H54 (cell line): ENCODE results near the gene ATXN2L.
"Not testable (repeated sequence)": the region's sequence is repeated elsewhere in the genome, so short reads cannot be mapped to it uniquely, and the experiment has no call there.

Experiments
- DNase-seq: peaks from one replicate; pipeline ENCODE4 v3.0.0; 2011; ENCODE audit warnings: low spot score, mixed read lengths; ENCODE audit not compliant: insufficient read length
- FAIRE-seq: peaks from 3 replicates; lab custom pipeline; 2011; peaks lifted over from hg19 to GRCh38; lab: Jason Lieb, UNC
- POLR2A ChIP-seq: IDR thresholded peaks from 2 replicates; pipeline ENCODE4 v1.6.1; 2011; ENCODE audit warnings: low read depth, mild to moderate bottlenecking, low read length

Gene ATXN2L

DNA sequence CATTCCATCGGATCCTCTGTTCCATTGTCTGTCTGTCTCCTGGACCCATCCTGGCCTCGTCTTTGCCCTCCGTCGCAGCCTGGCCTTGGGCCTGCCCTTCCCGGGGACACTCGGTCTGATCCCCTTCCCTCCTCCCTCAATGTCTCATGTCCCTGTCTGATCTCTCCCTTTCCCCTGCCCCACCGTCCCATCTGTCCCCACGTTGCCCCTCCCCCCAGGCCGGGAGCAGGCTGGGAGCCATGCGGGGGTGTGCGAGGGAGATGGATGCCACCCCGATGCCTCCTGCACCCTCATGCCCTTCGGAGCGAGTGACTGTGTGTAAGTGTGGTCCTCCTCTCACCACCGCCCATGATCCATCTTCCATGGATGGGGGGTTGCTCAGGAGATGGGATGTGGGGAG lies 50.2 kb downstream of the ATXN2L start:
- no peak for FAIRE-seq
- DNase-seq, result no peak

DNA sequence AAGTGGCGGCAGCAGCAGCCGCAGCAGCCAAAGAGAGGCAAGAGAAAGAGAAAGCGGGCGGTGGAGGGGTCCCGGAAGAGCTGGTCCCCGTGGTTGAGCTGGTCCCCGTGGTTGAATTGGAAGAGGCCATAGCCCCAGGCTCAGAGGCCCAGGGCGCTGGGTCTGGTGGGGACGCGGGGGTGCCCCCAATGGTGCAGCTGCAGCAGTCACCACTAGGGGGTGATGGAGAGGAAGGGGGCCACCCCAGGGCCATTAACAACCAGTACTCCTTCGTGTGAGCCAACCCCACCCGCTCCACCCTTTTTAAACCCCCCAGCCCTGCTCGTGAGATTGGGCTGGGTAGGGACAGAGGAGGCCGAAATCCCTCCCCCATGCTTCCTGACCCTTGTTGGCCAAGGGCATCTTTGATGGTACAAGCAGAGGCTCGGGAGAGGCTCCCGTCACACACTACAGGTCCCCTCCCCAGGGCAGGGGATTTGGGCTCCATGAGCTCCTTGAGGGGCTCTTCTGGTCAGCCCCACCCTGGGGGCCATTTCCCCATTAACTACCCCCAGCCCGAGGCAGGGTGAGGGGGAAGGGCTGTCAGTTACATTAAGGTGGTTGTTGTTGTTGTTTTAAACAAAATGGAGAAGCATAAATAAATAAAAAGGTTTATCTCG lies 50.9 kb downstream of the ATXN2L start:
- FAIRE-seq (no peak), DNase-seq (peak; percentile 47)
- TF ChIP-seq POLR2A, result no peak

More for the DNA sequence above, 50.2 kb downstream of the ATXN2L start:
- TF ChIP-seq POLR2A, result no peak

DNA sequence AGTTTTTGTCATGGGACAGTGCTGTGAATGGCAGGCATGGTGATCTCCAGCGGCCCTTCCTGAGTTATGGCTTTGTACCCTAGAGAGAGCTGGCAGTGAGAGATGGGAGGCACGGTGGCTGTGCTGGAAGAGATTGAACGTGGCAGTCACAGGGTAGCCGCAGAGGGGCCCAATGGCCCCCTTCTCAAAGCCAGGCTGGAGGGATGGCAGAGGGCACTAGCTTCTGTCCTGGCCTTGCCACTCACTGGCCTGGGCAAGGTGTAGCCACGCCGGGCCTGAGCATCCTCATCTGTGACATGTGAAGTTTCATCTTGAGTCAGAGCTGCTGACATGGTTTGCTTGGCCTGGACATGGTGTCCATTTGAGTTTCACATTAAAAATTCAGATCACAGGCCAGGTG lies 51.6 kb downstream of the ATXN2L start:
- FAIRE-seq (no peak), DNase-seq (no peak)
- no peak for TF ChIP-seq POLR2A

DNA sequence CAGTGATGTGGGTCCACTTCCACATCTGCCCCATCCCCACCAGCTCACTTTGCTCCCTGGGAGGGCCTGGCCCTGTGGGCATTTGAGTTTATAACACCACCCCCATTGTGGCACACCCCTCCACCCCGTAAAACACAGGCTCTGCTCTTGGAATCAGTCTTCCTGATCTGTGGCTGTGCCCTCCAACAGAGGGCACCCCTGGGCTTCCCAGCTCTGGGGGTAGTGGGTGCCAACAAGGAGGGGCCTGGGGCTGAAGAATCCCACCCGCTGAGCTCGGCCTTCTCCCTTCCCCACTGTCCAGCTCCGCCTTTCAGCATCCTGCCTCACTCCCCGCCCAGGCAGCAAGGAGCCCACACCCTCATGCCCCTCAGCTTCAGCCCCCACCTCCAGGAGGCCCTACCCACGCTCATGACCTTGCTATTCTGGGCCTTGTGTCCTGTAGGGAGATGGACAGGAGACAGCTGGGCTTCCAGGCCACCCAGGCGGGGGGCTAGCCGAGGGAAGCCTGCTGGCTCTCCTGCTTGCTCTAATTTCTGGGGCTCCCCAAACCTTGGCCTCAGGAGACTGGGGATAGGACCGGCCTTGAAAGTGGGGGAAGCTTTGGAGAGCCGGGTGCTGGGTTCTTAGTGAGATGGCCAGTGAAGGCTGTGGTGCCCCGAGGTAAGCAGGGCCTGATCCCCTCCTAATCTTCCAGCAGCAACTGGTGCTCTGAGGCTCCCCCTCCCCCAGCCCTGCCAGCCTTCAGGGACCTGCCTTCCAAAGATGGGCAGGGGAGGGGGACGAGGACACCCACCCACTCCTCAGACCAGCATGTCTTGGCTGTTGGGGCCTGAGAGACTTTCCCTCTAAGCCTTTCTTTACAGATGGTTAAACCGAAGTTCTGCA lies 52.6 kb downstream of the ATXN2L start:
- DNase-seq, result no peak

DNA sequence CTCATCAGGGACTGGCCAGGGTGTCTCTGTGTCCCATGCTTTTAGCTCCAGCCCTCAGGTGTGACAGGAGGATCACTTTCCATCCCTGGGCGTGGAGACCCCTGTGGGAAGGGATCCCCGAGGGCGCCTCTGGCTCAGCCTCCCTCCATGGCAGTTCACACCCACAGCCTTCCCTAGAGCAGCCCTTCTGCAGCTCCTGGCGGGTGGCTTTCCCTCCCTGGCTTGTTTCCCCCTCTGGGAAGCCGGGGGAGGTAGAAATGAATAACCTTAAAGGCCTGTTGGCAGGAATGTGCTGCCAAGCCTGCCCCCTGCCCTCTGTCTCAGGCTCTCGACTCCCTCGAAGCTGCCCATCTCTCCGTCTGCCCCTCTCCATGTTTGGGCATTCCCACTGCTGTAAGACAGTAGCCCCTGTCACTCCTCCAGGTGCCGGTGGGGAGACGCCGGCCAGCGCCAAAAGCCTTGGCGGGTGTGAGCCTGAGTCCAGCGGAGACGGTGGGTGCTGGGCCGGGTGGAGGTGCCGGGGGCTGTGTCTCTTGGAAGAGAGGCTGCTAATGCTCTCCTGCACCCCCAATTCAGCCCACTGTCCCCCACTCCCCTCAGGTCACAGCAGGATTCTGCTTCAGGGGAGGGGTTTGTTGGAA lies 53.3 kb downstream of the ATXN2L start:
- FAIRE-seq (no peak), DNase-seq (no peak)
- no peak for TF ChIP-seq POLR2A

More for the DNA sequence above, 52.6 kb downstream of the ATXN2L start:
- no peak for TF ChIP-seq POLR2A
- no peak for FAIRE-seq

DNA sequence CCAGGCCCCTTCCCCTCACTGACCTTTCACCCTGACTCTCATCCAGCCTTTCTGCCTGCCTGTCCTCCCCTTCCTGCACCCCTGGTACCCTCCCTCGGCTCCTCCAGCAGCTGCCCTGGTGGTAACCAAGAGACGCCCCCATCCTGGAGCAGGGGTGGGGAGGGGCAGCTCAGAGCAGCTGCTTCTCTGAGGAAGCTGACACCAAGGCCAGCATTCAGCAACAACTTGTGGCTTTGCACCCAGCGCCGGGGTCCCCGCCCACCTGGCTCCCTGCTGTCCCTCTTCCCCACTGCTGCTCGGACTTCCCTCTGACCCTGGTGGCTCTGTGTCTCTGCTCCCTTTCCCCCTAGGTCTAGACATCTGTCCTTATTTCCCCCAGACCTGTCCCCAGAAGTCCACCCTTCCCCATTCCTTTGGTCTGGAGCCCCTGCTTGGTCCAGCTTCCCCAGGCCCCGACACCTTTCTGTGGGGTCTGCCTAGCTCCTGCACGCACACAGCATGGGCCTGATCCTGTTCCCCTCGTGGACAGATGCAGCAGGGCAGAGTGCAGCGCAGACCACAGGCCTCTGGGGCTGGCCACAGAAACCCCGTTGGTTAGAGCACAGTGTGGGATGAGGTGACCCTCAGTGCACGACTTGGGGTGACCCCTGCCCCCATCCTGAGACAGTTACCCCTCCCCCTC lies 54.3 kb downstream of the ATXN2L start:
- DNase-seq (no peak), FAIRE-seq (no peak)
- TF ChIP-seq POLR2A, result no peak

DNA sequence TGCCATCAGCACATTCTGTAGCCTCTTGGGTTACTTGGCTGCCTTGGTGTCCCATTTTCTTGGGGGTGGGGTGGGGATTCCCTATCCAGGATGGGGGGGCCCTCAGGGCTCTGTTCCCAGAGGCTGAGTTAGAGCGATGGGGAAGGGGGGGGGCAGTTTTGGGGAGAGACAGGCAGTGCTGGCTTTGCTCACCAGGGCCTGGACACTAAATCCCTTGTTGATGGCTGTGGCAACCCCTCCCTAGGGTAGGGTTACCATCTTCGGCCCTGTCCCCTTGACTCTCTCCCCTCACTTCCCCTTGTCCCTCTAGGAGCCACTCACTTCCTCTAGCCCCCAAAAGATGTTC lies 54.8 kb downstream of the ATXN2L start:
- FAIRE-seq (no peak), DNase-seq (no peak)
- TF ChIP-seq POLR2A, result no peak

DNA sequence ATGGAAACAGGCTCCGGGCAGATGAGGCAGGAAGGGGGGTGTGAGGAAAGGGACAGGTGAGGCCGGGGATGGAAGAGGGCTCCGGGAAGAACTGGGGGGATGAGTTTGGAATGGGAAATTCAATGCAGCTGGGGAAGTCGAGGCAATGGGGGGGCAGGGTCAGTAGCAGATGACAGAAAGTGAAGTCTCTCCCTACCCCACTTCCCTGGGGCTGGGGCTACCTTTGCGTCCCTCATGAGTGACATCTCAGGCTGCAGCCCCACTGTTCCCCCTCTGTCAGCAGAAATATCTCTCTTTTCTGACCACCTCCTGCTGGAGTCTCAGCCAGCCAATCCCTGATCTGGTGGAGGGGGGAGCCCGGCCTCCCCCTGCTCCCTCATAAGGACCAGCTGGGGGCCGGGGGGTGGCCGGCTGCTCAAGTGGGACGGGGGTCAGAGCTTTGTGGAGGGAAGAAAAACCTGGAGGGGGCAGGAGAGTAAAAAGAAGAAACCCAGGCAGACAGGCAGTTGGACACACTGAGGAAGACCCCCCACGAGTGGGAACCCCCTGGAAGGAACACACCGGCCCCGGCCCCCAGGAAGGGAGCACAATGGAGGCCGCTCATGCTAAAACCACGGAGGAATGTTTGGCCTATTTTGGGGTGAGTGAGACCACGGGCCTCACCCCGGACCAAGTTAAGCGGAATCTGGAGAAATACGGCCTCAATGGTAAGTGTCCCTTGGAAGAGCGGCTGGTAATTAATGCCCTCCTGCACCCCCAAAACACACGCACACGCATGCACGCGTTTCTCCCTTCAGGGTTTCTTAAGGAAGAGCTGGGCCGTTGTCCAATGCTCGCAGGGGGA lies 55.5 kb downstream of the ATXN2L start, which contains the start of gene ATP2A1:
Gene ATP2A1 (plus strand): TSS at position 406 of the 844 bp plus-strand sequence. CDS start 184 bp downstream, at position 590.
- no peak for DNase-seq
- no peak for TF ChIP-seq POLR2A
- no peak for FAIRE-seq

DNA sequence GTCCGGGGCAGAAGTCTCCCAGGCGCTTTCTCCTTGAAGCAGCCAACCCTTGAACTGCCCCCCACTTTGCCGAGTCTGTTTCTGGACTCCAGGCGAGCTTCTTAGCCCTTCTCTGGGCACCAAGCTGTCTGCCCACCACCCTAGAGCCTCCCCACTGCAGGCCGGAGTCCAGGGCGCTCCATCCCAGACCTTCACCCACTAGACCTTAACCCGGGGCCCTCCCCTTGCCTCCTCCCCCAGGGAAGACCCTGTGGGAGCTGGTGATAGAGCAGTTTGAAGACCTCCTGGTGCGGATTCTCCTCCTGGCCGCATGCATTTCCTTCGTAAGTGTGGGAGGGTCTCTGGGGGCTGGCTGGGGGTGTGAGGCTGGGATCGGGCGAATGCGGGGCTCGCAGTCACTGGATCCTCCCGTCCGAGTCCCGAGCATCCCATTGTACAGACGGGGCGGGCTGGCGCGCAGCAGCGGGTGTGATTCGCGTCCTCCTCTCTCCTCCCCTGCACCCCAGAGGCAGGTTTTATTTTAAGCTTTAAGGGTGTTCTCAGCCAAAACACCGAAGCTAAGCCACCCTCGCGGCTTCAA lies 56.6 kb downstream of the ATXN2L start:
- TF ChIP-seq POLR2A, result no peak
- FAIRE-seq (no peak), DNase-seq (no peak)

DNA sequence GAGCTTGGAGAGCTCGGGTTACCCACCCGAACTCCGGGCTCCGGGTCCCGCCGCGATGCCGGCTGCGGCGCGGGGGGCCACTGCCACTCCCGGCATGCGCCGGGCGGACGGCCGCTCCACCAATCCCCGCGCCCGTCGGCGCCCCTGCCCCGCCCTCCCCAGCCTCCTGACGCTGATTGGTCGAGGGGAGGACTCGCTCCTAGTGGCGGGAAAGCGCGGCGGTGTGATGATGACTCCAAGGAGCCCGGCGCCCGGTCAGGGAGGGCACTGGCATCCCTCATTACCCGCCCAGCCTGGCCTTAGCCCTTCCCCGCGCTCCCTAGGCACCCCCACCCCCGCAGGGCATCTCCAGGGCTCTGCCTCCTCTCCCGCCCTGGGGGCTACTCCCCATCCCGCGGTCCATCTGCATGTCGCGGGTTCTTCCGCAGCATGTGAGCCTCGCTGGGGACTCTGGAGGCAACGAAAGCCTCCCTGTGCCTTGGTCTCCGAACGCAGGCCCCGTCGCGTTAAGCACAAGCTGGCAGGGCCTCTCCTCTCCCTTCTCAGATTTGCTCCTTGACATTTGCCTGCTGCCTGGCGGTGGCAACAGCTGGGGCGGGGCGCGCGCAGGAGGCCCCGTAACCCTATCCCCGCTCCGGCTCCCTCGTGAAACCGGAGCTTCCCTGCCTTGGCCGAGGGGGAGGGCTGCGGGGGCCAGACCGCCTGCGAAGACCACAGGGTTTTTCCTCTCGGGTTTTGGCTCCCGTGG lies 57.2 kb downstream of the ATXN2L start:
- FAIRE-seq, result no peak
- peak; percentile 47; the same call in 1 of the 2 replicates for TF ChIP-seq POLR2A
- DNase-seq, result peak; percentile 96

DNA sequence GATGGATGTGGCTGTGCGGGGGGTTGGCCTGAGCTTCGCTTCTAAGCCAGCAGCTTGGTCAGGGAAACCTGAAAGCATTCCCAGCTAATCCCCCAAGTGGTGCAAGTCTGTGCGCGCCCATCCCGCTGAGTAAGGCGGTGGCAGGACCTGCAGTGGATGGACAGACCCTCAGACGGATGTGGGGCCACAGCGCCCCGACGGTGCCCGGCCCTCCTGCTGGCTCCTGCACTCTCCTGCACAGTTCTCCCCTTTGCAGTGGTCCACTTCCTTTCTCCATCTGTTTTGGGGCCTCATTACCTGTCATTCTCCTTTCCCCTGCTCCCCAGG lies 57.8 kb downstream of the ATXN2L start:
- TF ChIP-seq POLR2A, result no peak
- DNase-seq (no peak), FAIRE-seq (no peak)

DNA sequence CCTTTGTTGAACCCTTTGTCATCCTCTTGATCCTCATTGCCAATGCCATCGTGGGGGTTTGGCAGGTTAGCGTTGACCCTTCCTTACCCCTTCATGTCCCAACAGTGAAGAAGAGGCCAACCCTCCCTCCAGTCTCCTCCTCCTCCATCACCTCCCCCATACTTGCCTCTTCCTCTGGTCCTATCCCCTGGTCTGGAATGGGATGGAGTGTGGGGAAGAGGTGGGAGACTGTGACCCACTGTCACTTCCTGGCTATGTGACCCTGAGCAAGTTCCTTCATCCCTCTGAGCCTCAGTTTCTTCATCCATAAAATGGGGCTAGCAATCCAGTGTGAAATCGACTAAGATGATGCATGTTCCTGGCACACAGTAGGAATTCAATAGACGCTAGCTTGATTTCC lies 58.2 kb downstream of the ATXN2L start:
- TF ChIP-seq POLR2A, result no peak
- no peak for FAIRE-seq
- no peak for DNase-seq

DNA sequence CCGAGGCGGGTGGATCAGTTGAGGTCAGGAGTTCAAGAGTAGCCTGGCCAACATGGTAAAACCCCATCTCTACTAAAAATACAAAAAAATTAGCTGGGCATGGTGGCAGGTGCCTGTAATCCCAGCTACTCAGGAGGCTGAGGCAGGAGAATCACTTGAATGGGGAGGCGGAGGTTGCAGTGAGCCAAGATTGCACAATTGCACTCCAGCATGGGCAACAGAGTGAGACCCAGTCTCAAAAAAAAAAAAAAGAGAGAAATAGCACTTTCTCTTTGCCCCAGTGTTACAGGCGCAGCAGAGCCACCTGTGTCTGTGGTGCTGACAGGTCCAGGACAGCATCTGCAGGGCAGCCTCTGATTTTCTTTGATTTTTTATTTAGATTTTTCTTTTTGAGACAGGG lies 58.8 kb downstream of the ATXN2L start:
- not testable (repeated sequence) for DNase-seq, FAIRE-seq
